Panc1 (cell line): Measurements from ENCODE around the gene ATP13A1.

ENCODE experiments used
- POLR2AphosphoS5 ChIP-seq: IDR thresholded peaks from 2 replicates; pipeline ENCODE4 v1.6.1; 2012; ENCODE audit warnings: mild to moderate bottlenecking, low read depth, low read length, moderate library complexity
- TF ChIP-seq, protein P1 (sequence below): fragments of 450-650 bp; IDR thresholded peaks from 2 replicates; pipeline ENCODE4 v1.5.1; 2017; ENCODE audit warnings: mild to moderate bottlenecking
- TF ChIP-seq, protein P2 (sequence below), 2 experiments: IDR thresholded peaks; 2 replicates each; pipeline ENCODE4 v1.6.1; 2011 to 2012; ENCODE audit warnings: low read depth in 2 of 2, control low read depth in 1 of 2, low read length in 1 of 2, mild to moderate bottlenecking in 1 of 2, moderate library complexity in 1 of 2; ENCODE audit not compliant: insufficient read depth in 1 of 2

DNA sequence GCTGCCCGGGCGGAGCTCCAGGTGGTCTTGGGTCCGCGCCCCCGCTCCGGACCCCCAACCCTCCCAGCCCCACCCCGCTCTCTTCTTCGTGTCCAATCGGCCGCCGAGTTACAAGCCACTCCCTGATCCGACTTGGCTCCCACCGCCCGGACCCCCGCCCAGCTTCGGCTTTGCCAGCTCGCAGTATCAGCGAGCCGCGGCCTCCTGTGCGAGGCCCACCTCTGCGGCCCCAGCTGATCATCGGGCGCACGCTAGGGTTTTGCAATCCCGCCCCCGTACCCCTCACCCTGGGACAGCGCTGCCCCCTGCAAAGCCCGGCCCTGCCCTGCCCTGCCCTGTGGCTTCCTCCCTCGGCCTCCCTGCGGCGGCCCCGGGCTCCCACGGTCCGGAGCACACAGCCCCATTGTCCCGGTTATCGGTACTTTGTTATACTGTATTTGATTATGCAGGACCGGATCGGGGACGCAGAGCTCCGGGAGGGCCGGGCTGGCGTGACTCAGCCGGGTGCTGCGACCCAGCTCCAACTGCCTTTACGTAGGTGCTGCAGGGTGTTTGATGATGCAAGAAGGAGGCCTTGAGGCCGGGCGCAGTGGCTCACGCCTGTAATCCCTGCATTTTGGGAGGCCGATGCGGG lies 34.9 kb downstream of the ATP13A1 start:
- TF ChIP-seq, protein P1, sequence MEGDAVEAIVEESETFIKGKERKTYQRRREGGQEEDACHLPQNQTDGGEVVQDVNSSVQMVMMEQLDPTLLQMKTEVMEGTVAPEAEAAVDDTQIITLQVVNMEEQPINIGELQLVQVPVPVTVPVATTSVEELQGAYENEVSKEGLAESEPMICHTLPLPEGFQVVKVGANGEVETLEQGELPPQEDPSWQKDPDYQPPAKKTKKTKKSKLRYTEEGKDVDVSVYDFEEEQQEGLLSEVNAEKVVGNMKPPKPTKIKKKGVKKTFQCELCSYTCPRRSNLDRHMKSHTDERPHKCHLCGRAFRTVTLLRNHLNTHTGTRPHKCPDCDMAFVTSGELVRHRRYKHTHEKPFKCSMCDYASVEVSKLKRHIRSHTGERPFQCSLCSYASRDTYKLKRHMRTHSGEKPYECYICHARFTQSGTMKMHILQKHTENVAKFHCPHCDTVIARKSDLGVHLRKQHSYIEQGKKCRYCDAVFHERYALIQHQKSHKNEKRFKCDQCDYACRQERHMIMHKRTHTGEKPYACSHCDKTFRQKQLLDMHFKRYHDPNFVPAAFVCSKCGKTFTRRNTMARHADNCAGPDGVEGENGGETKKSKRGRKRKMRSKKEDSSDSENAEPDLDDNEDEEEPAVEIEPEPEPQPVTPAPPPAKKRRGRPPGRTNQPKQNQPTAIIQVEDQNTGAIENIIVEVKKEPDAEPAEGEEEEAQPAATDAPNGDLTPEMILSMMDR, result no peak
- TF ChIP-seq POLR2AphosphoS5, result no peak
- TF ChIP-seq, protein P2, sequence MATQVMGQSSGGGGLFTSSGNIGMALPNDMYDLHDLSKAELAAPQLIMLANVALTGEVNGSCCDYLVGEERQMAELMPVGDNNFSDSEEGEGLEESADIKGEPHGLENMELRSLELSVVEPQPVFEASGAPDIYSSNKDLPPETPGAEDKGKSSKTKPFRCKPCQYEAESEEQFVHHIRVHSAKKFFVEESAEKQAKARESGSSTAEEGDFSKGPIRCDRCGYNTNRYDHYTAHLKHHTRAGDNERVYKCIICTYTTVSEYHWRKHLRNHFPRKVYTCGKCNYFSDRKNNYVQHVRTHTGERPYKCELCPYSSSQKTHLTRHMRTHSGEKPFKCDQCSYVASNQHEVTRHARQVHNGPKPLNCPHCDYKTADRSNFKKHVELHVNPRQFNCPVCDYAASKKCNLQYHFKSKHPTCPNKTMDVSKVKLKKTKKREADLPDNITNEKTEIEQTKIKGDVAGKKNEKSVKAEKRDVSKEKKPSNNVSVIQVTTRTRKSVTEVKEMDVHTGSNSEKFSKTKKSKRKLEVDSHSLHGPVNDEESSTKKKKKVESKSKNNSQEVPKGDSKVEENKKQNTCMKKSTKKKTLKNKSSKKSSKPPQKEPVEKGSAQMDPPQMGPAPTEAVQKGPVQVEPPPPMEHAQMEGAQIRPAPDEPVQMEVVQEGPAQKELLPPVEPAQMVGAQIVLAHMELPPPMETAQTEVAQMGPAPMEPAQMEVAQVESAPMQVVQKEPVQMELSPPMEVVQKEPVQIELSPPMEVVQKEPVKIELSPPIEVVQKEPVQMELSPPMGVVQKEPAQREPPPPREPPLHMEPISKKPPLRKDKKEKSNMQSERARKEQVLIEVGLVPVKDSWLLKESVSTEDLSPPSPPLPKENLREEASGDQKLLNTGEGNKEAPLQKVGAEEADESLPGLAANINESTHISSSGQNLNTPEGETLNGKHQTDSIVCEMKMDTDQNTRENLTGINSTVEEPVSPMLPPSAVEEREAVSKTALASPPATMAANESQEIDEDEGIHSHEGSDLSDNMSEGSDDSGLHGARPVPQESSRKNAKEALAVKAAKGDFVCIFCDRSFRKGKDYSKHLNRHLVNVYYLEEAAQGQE (IDR thresholded peaks at IDR 0.05; ENCODE audit: insufficient read depth in 1 of 2, low read depth in 2 of 2, low read length in 1 of 2), result no peak
